ENCODE results near the gene TMEM218. TPM values are rescaled to one million over a fixed set of nuclear protein-coding genes. Genes with fewer than 3 reads are reported as not detected.
A peak's percentile ranks its signal among the peaks of the same experiment; 100 is the strongest.
"Not testable (repeated sequence)": the region's sequence is repeated elsewhere in the genome, so short reads cannot be mapped to it uniquely, and the experiment has no call there.

Gene TMEM218
- total RNA-seq, 1 donor: 7.1 TPM

DNA sequence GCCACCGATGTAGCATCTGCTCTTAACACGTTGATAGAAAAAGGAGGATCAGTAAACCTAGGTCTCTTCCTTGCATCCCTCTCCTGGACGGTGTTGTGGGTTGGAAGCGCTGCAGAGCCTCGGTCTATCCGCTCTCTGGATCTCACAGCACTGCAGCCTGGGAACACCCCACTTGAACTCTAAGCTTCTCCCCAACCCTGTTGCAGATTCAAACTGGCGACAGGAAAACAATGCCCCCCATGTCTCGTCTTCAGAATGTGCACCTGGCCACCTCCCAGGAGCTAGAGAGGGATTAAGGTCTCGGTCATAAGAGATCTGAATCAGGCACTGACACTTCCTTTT is 454 bp downstream of the TMEM218 start:
- H3K9me3 ChIP-seq (ENCODE audit: low read depth, low read length): no peaks in the 10 kb centered on the region
- H3K27me3 ChIP-seq (ENCODE audit: insufficient read depth, low read length): no peaks in the 10 kb centered on the region
- peak overlapping the region; percentile 70 for H3K4me3 ChIP-seq (ENCODE audit: low read length)
- H3K4me1 ChIP-seq (ENCODE audit: insufficient read depth, low read length): peaks cover 15% of the 10 kb centered on the region

DNA sequence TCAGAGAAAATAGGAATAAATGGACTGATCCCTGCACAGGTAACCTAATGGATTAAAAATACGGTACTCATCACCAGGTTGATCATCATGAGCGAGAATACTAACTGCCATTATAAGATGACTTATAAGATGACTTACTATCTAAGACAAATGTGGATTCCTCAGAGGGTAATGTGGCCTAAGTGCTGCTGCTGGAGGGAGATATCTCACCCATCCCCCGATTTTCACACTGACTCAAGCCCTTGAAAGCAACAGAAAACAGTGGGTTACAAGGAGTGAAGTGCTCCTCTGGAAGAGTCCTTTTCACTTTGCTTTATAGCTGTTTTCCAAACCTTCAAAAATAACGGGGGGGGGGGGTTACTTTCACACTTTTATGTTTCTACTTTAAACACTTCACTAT is 920 bp downstream of the TMEM218 start:
- Histone ChIP-seq H3K4me1 (ENCODE audit: insufficient read depth, low read length) (peaks cover 15% of the 10 kb centered on the region), H3K4me3 (ENCODE audit: low read length) (peak overlapping the region; percentile 70), H3K9me3 (ENCODE audit: low read depth, low read length) (no peaks in the 10 kb centered on the region), H3K27me3 (ENCODE audit: insufficient read depth, low read length) (no peaks in the 10 kb centered on the region)

DNA sequence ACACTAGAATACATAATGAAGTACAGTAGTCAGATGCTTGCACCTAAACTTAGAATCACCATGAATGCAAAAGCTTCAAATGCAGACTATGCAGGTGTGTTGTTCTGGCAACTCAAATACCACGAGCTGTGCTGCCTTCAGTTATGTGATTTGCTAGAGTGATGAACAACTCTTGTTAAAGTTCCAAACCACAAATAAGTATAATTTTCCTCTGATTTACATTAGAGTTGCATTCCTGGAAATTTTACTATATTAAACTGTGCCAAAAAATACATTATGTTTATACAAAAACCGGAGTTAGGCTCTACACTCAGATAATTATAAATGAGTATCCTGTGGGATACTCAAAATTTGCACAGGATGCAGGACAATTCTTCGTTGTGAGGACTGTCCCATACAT is 3.0 kb downstream of the TMEM218 start:
- peaks cover 15% of the 10 kb centered on the region for H3K4me1 ChIP-seq (ENCODE audit: insufficient read depth, low read length)

DNA sequence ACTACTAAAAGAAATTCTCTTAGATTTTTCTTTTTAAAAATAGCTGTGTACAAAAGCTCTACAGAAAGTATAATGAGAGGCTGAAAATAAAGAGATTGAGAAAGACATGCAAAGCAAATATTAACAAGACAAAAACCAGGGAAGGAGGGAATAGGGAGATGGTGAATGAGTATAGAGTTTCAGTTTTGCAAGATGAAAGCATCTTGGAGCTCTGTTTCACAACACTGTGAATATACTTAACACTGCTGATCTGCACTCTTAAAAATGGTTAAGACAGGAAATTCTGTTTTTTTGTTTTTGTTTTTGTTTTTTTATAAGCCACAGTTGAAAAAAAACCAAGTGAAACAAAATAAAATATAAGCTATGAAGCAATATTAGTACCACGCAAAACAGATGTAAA is 5.5 kb downstream of the TMEM218 start:
- peaks cover 8% of the 10 kb centered on the region for H3K4me1 ChIP-seq (ENCODE audit: insufficient read depth, low read length)
- H3K27me3 ChIP-seq (ENCODE audit: insufficient read depth, low read length): no peaks in the 10 kb centered on the region
- H3K9me3 ChIP-seq (ENCODE audit: low read depth, low read length): no peaks in the 10 kb centered on the region

More for the DNA sequence above, 3.0 kb downstream of the TMEM218 start:
- no peaks in the 10 kb centered on the region for H3K9me3 ChIP-seq (ENCODE audit: low read depth, low read length)
- H3K4me3 ChIP-seq (ENCODE audit: low read length): no peak overlapping the region
- no peaks in the 10 kb centered on the region for H3K27me3 ChIP-seq (ENCODE audit: insufficient read depth, low read length)

DNA sequence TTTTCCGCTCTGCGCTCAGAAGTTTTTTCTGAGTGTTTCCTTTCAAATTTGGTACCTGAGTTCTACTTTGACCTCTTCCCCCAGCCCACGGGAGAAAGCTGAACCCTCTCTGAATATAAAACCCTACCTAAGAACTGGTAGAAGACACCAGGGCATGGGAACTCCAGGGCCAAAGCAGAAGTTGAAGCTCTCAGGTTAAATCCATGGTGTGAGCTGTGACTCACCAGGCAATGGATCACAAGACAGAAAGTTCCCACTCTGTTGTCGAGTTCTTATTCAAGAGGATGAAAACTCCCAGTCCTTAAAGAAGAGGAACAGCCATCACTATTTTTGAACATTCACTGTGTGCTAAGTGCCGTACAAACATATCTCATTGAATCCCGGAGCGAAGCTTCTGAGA is 8.9 kb downstream of the TMEM218 start:
- H3K4me1 ChIP-seq (ENCODE audit: insufficient read depth, low read length): no peaks in the 10 kb centered on the region
- H3K9me3 ChIP-seq (ENCODE audit: low read depth, low read length): no peaks in the 10 kb centered on the region
- H3K4me3 ChIP-seq (ENCODE audit: low read length): no peak overlapping the region
- no peaks in the 10 kb centered on the region for H3K27me3 ChIP-seq (ENCODE audit: insufficient read depth, low read length)

More for the DNA sequence above, 5.5 kb downstream of the TMEM218 start:
- H3K4me3 ChIP-seq (ENCODE audit: low read length): no peak overlapping the region

DNA sequence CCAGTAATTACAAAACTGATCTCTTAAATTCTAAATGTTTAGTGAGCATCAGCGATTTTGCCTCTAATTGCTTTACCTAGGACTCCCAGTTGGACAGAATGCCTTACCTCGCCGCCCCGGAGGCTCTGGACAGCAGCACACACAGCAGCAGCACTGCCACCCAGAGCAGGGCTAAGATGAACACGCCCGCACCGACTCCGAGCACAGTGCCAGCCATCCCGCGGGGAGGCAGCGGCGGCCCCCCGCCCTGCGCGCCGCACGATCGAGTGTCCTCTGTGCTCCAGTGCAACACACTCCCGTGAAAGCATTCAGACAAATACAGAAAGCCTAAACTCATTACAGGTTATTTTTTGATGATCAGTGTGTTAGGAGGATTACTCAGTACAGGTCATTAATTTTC is 9.4 kb downstream of the TMEM218 start:
- no peaks in the 10 kb centered on the region for H3K27me3 ChIP-seq (ENCODE audit: insufficient read depth, low read length)
- no peaks in the 10 kb centered on the region for H3K4me1 ChIP-seq (ENCODE audit: insufficient read depth, low read length)
- H3K4me3 ChIP-seq (ENCODE audit: low read length): no peak overlapping the region
- H3K9me3 ChIP-seq (ENCODE audit: low read depth, low read length): no peaks in the 10 kb centered on the region

DNA sequence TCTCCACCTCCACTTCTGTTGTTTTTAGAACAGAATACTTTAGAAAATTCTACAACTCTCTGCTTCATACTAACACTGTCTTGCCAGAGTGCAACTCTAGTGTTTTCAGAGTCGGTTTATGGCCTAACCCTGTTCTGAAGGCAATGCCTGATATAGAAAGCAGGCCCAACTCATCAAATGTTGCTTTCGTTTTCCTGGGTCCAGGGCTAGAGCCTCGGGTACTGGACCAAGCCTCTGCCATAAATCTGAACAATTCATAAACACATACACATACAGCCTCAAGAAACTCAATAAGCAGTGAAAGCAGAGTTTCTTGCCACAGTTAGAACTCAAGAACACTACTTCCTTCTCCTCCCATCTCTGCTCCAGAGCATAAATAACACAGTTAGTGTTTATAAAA is 9.8 kb downstream of the TMEM218 start:
- no peak overlapping the region for H3K4me3 ChIP-seq (ENCODE audit: low read length)
- H3K4me1 ChIP-seq (ENCODE audit: insufficient read depth, low read length): no peaks in the 10 kb centered on the region
- no peaks in the 10 kb centered on the region for H3K27me3 ChIP-seq (ENCODE audit: insufficient read depth, low read length)
- no peaks in the 10 kb centered on the region for H3K9me3 ChIP-seq (ENCODE audit: low read depth, low read length)

DNA sequence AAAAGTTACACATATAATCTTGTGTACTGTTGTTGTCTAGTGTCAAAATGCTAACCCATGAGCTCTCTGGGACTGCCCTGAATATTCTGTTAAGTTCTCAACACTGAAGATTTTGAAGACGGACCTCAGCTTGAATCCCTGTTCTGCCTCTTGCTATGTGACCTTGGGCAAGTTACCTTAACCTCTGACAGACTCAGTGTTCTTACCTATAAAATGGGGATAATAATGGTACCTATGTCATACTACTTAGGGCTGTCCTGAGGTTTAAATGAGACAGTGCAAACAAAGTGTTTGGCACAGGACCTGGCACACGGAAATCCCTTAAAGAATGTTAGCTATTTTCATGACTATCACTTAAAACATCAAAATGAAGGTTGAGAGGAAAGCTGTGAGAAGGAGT is 11.3 kb downstream of the TMEM218 start:
- no peaks in the 10 kb centered on the region for H3K27me3 ChIP-seq (ENCODE audit: insufficient read depth, low read length)
- no peaks in the 10 kb centered on the region for H3K4me1 ChIP-seq (ENCODE audit: insufficient read depth, low read length)

DNA sequence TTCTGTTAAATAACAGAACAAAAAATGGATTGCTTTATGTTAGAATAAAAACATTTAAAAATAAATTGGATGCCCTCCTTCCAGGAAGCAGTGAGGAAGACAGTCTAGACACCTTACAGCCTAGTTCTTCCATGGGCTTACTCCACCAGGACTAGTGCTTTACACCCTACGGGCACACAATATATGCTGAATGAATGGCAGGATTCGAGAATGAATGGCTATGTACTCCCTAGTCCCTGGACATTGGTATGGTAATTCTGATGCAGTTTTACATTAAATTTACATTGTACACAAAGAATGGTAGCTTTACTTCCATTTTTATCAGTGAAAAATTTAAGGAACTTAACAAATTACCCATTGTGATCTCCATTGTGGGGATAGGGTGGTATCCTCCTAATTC is 16.7 kb downstream of the TMEM218 start:
- Histone ChIP-seq H3K4me1 (ENCODE audit: insufficient read depth, low read length) (no peaks in the 10 kb centered on the region), H3K9me3 (ENCODE audit: low read depth, low read length) (no peaks in the 10 kb centered on the region), H3K27me3 (ENCODE audit: insufficient read depth, low read length) (no peaks in the 10 kb centered on the region), H3K4me3 (ENCODE audit: low read length) (no peak overlapping the region)

More for the DNA sequence above, 11.3 kb downstream of the TMEM218 start:
- H3K4me3 ChIP-seq (ENCODE audit: low read length): no peak overlapping the region
- H3K9me3 ChIP-seq (ENCODE audit: low read depth, low read length): no peaks in the 10 kb centered on the region

DNA sequence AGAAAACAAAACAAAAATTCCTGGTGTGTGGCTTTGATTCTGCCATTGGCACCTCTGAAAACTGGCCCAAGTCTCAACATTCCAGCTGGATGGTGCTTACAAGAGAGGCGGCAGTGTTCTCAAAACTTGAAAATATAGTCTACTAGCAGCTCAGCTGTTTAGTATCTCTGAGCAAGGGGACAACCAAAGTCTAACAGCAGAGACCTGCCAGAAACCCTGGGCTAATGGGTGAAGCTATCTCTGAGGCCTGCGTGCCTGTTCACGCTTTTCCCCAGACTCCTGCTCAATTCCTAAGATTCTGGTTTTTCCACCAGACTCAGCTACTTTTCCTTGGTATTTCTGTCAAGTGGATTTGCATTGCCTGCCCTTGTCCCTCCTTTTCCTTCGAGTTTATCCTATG is 17.9 kb downstream of the TMEM218 start:
- Histone ChIP-seq H3K27me3 (ENCODE audit: insufficient read depth, low read length) (no peaks in the 10 kb centered on the region), H3K4me1 (ENCODE audit: insufficient read depth, low read length) (no peaks in the 10 kb centered on the region), H3K4me3 (ENCODE audit: low read length) (no peak overlapping the region)

DNA sequence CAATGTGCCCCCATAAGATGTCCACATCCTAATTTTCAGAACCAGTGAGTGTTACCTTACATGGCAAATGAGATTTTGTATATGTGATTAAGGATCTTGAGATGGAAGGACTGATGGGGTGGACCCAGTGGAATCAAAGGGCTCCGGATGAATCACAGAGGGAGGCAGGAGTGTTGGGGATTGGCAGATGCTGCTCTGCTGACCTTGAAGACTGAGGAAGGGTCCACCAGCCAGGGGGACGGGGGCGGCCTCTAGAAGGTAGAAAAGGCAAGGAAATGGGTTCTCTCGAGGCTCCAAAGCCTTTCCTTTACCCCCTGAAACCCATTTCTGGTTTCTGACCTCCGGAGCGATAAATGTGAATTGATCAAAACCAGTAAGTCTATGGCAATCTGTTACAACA is 18.8 kb downstream of the TMEM218 start:
- Histone ChIP-seq H3K4me3 (ENCODE audit: low read length) (no peak overlapping the region), H3K9me3 (ENCODE audit: low read depth, low read length) (no peaks in the 10 kb centered on the region), H3K27me3 (ENCODE audit: insufficient read depth, low read length) (no peaks in the 10 kb centered on the region), H3K4me1 (ENCODE audit: insufficient read depth, low read length) (no peaks in the 10 kb centered on the region)

More for the DNA sequence above, 17.9 kb downstream of the TMEM218 start:
- H3K9me3 ChIP-seq (ENCODE audit: low read depth, low read length): no peaks in the 10 kb centered on the region

DNA sequence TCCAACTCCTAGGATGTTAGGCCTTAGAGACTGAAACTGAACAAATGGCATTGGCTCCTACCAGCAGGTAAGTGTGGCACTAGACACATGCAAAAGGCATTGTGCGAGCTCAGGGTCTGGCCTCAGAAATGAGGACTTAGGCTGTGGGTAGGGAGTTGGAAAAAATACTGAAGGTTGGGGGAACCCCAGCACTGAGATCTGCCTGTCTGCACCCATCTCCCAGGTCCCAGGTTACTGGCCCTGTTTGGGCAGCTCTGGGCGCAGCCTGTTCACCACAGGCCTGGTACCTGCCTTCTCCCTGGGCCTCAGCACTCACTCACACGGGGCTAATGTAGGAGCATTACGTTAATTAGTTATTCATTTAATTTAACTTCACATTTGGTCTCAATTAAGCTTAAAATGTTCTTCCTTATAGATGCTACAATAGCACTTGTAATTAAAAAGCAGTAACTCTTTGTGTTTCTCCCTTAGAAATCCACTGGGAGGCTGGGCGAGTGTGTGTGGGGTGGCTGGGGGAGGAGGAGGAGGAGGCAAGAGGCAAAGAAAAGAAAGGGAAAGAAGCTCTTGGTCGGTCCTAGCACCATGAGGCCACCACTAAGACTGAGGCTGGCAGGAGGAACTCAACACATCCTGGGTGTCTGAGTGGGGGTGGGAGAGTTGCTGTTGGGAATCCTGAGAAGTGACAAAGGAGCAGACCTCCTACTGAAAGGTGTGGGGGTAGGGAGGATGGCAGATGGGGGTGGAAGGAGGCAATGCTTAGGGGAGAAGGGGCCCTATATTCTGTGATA is 19.4 kb downstream of the TMEM218 start:
- Histone ChIP-seq H3K4me1 (ENCODE audit: insufficient read depth, low read length) (no peaks in the 10 kb centered on the region), H3K9me3 (ENCODE audit: low read depth, low read length) (no peaks in the 10 kb centered on the region), H3K27me3 (ENCODE audit: insufficient read depth, low read length) (no peaks in the 10 kb centered on the region), H3K4me3 (ENCODE audit: low read length) (no peak overlapping the region)

DNA sequence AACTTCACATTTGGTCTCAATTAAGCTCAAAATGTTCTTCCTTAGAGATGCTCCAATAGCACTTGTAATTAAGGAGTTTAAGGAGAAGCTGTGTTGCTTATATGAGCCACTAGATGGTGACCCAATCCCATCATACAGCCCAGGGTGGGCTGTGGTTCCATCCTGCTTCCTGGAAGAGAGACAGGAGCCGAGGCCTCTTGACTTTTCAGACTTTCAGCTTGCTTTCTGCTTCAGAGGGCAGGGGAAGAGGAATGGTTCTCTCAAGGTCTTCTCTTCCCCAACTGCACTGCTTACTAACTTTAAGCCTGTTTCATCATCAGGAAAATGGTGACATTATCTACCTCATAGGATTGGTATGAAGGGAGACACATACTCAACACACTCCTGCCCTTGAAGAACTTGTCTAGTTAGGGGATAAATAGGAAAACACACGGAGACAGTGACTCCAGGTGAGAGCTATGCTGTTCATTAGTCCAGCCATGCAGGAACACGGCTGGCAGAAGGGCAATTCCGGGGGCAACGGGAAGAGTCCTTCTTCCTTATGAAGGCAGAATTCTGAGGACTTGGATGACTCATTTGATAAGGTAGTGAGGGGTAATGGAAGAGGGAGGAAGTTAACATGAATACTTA is 20.1 kb downstream of the TMEM218 start:
- Histone ChIP-seq H3K9me3 (ENCODE audit: low read depth, low read length) (no peaks in the 10 kb centered on the region), H3K4me3 (ENCODE audit: low read length) (no peak overlapping the region), H3K27me3 (ENCODE audit: insufficient read depth, low read length) (no peaks in the 10 kb centered on the region), H3K4me1 (ENCODE audit: insufficient read depth, low read length) (no peaks in the 10 kb centered on the region)

DNA sequence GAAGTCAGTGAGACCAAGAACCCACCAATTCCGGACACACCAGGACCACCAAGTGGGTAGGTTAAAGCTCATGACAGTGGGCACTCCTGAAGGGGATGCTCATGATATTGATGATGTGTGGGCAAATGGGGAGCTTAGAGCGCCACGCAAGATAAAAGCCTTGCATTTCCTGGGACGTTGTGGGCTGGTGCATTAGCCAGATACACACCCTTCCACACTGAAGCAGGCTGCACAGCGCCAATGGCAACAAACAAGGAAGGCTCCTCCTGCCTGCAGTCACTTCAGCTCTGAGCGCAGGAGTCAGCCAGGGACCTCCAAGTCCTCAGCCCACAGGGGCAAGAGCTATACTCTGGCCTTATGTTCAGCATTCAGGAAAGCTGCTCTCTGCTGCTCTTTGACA is 20.6 kb downstream of the TMEM218 start:
- Histone ChIP-seq H3K4me3 (ENCODE audit: low read length) (no peak overlapping the region), H3K9me3 (ENCODE audit: low read depth, low read length) (no peaks in the 10 kb centered on the region), H3K4me1 (ENCODE audit: insufficient read depth, low read length) (no peaks in the 10 kb centered on the region), H3K27me3 (ENCODE audit: insufficient read depth, low read length) (no peaks in the 10 kb centered on the region)

DNA sequence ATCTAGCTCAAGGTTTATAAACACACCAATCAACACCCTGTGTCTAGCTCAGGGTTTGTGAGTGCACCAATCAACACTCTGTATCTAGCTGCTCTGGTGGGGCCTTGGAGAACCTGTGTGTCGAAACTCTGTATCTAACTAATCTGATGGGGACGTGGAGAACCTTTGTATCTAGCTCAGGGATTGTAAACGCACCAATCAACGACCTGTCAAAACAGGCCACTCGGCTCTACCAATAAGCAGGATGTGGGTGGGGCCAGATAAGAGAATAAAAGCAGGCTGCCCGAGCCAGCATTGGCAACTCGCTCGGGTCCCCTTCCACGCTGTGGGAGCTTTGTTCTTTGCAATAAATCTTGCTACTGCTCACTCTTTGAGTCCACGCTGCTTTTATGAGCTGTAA is 21.3 kb downstream of the TMEM218 start:
- not testable (repeated sequence) for H3K4me3 ChIP-seq (ENCODE audit: low read length); H3K27me3 ChIP-seq (ENCODE audit: insufficient read depth, low read length); H3K4me1 ChIP-seq (ENCODE audit: insufficient read depth, low read length); H3K9me3 ChIP-seq (ENCODE audit: low read depth, low read length)

DNA sequence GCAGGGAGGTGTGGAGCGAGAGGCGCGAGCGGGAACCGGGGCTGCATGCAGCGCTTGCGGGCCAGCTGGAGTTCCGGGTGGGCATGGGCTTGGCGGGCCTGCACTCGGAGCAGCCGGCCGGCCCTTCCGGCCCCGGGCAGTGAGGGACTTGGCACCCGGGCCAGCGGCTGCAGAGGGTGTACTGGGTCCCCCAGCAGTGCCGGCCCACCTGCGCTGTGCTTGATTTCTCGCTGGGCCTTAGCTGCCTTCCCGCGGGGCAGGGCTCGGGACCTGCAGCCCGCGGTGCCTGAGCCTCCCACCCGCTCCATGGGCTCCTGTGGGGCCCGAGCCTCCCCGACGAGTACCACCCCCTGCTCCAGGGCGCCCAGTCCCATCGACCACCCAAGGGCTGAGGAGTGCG is 21.9 kb downstream of the TMEM218 start:
- H3K27me3 ChIP-seq (ENCODE audit: insufficient read depth, low read length); H3K9me3 ChIP-seq (ENCODE audit: low read depth, low read length); H3K4me3 ChIP-seq (ENCODE audit: low read length); H3K4me1 ChIP-seq (ENCODE audit: insufficient read depth, low read length): not testable (repeated sequence)

All from mononuclear cell (primary cell).